Spleen (tissue), 11 donors: ENCODE results near the gene RAP1GAP. TPM values are rescaled to one million over a fixed set of nuclear protein-coding genes. Genes with fewer than 3 reads are reported as not detected.

Experiments
- DNase-seq: peaks from one replicate; pipeline ENCODE4 v3.0.0-alpha.2; 2020
- H3K27ac ChIP-seq, 8 donors: fragments of 200-600 bp; sonication (generic) in 7 of 8; 1 replicate in 4 of 8; 2 replicates in 4 of 8; pipeline versions ENCODE4 v1.5.0 to v1.8.0; 2016 to 2021; ENCODE audit warnings: inconsistent platforms in 4 of 8, mild to moderate bottlenecking in 4 of 8, moderate library complexity in 1 of 8
- H3K27me3 ChIP-seq, 7 donors: fragments of 200-600 bp; sonication (generic) in 6 of 7; replicated peaks in 1 of 7; 1 replicate in 4 of 7; 2 replicates in 3 of 7; pipeline versions ENCODE4 v1.5.0 to v1.8.0; 2016 to 2021; ENCODE audit warnings: inconsistent platforms in 3 of 7, mild to moderate bottlenecking in 1 of 7
- H3K36me3 ChIP-seq, 6 donors: fragments of 200-600 bp; sonication (generic) in 5 of 6; 1 replicate in 4 of 6; 2 replicates in 2 of 6; pipeline versions ENCODE4 v1.5.0 to v1.8.0; 2016 to 2021; ENCODE audit warnings: inconsistent platforms in 2 of 6
- H3K4me1 ChIP-seq, 6 donors: fragments of 200-600 bp; sonication (generic) in 5 of 6; 1 replicate in 3 of 6; 2 replicates in 3 of 6; pipeline versions ENCODE4 v1.5.0 to v1.8.0; 2016 to 2021; ENCODE audit warnings: inconsistent platforms in 3 of 6
- H3K4me3 ChIP-seq, 8 donors: fragments of 200-600 bp; sonication (generic) in 7 of 8; 1 replicate in 4 of 8; 2 replicates in 4 of 8; pipeline versions ENCODE4 v1.5.0 to v1.8.0; 2016 to 2021; ENCODE audit warnings: inconsistent platforms in 4 of 8, mild to moderate bottlenecking in 4 of 8, moderate library complexity in 2 of 8
- H3K9me3 ChIP-seq, 8 donors: fragments of 200-600 bp; sonication (generic) in 7 of 8; 1 replicate in 4 of 8; 2 replicates in 4 of 8; pipeline versions ENCODE4 v1.5.0 to v1.8.0; 2016 to 2021; ENCODE audit warnings: inconsistent platforms in 4 of 8
- POLR2A ChIP-seq, 3 donors: fragments of 450-650 bp; IDR thresholded peaks; one replicate each; pipeline ENCODE4 v1.5.1; 2017; ENCODE audit warnings: antibody characterized with exemption in 3 of 3, mild to moderate bottlenecking in 1 of 3
- POLR2AphosphoS5 ChIP-seq, 3 donors: sonication (generic); formaldehyde crosslinking; IDR thresholded peaks; one replicate each; pipeline ENCODE4 v1.5.1; 2017; ENCODE audit warnings: antibody characterized with exemption in 3 of 3
- WGBS, 5 donors: extraction: QIAGEN DNeasy Blood & Tissue Kit in 3 of 5; methylation state at CpG; one replicate each; pipeline versions ENCODE4 v1.1.5 to v1.1.7; 2013 to 2018; 5-methylcytosine and 5-hydroxymethylcytosine counted together
- intact Hi-C: fragments of 100-400 bp; cut with DNase I; formaldehyde crosslinking; loops from one replicate; pipeline ENCODE4 v1.15.0; 2023; ENCODE audit warnings: low total_unique reads
- polyA plus RNA-seq, 3 donors: library from polyadenylated mRNA; stranded (reverse); fragments of 200-250 nt; gene quantifications; one replicate each; pipeline ENCODE4 v1.2.1, GENCODE V29; 2013
- total RNA-seq, 7 donors: library from RNA; depleted of rRNA in 3 of 7; stranded (reverse); fragments of >200 nt in 3 of 7; fragmentation: NEBNext Ultra II Directional in 4 of 7; extraction: Animal tissue kit (Norgen Biotek cat#: 25700) in 4 of 7; gene quantifications; one replicate each; pipeline versions ENCODE4 v1.1.0 to v1.2.1, GENCODE V29; 2016 to 2021
- TF ChIP-seq, protein P1 (sequence below), 11 experiments: fragments of 200-600 bp in 7 of 11; fragments of 450-650 bp in 4 of 11; sonication (generic) in 4 of 11; IDR thresholded peaks in 8 of 11; conservative IDR thresholded peaks in 3 of 11; 1 replicate in 7 of 11; 2 replicates in 4 of 11; pipeline versions ENCODE4 v1.4.0 to v1.8.0; 2016 to 2021; ENCODE audit warnings: antibody characterized with exemption in 11 of 11, inconsistent platforms in 4 of 11, mild to moderate bottlenecking in 1 of 11
- donor health status: healthy with polysubstance abuse.
- donor health status: DM: no; HTN: no; CAD: no; lungs with moderate emphysema.
- donor health status: DM: no; HTN: no; CAD: no.
- donor health status: Bipolar disorder and iron deficiency.
- donor health status: healthy.
- donor health status: DM: no; HTN: no; CAD: no.
- donor health status: DM: yes; HTN: yes; CAD: no.

The RAP1GAP gene
- total and polyA plus RNA-seq, 10 donors, result 0.30 to 12.1 (median 0.86) TPM

GRCh38 chr1:21693732-21694131 is 24.6 kb upstream of the RAP1GAP start:
- no peaks in the 10 kb centered on the region for H3K9me3 ChIP-seq
- H3K27me3 ChIP-seq, result no peaks in the 10 kb centered on the region
- intact Hi-C loops, result no loop called here
- H3K27ac ChIP-seq, result no peak overlapping the region
- no peak for DNase-seq
- no peak overlapping the region for H3K4me3 ChIP-seq
- TF ChIP-seq POLR2AphosphoS5 (IDR thresholded peaks at IDR 0.05) (no peak), POLR2A (IDR thresholded peaks at IDR 0.05) (no peak)
- TF ChIP-seq, protein P1, sequence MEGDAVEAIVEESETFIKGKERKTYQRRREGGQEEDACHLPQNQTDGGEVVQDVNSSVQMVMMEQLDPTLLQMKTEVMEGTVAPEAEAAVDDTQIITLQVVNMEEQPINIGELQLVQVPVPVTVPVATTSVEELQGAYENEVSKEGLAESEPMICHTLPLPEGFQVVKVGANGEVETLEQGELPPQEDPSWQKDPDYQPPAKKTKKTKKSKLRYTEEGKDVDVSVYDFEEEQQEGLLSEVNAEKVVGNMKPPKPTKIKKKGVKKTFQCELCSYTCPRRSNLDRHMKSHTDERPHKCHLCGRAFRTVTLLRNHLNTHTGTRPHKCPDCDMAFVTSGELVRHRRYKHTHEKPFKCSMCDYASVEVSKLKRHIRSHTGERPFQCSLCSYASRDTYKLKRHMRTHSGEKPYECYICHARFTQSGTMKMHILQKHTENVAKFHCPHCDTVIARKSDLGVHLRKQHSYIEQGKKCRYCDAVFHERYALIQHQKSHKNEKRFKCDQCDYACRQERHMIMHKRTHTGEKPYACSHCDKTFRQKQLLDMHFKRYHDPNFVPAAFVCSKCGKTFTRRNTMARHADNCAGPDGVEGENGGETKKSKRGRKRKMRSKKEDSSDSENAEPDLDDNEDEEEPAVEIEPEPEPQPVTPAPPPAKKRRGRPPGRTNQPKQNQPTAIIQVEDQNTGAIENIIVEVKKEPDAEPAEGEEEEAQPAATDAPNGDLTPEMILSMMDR (IDR thresholded peaks at IDR 0.05 in 8 of 11, conservative IDR thresholded peaks at IDR 0.05 in 3 of 11), result no peak
- no peaks in the 10 kb centered on the region for H3K4me1 ChIP-seq
- peaks cover 8 to 100% (median 77%) of the 10 kb centered on the region in 6 donors for H3K36me3 ChIP-seq

DNA sequence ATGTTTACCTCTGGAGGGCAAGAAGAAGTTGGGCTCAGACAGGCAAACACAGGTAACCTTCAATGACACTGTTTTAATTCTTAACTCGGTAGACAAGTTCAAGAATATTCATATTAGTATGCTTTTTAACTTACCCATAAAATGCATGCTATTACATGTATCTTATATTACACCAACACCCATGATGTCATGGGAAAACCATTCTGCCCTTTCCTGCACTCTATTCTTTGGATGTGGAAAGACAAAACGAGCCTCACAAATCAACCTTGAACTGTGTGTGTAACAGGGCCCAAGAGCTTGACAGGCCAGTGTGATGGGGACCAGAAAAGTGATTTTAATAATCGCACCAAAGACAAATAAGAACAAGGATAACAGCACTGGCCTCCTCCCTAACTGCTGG is 22.6 kb upstream of the RAP1GAP start:
- 81 to 90% (median 88%) methylated on average over 3 of the region's 3 CpGs for WGBS, 5 donors
- no peak overlapping the region for H3K27ac ChIP-seq
- no peak for DNase-seq
- H3K4me3 ChIP-seq, result no peak overlapping the region
- no peaks in the 10 kb centered on the region for H3K9me3 ChIP-seq
- intact Hi-C loops, result no loop called here
- H3K4me1 ChIP-seq, result no peaks in the 10 kb centered on the region
- no peaks in the 10 kb centered on the region for H3K27me3 ChIP-seq
- peaks cover 8 to 100% (median 85%) of the 10 kb centered on the region in 6 donors for H3K36me3 ChIP-seq
- no peak for TF ChIP-seq POLR2A (IDR thresholded peaks at IDR 0.05)
- no peak for TF ChIP-seq POLR2AphosphoS5 (IDR thresholded peaks at IDR 0.05)
- TF ChIP-seq, protein P1 (IDR thresholded peaks at IDR 0.05 in 8 of 11, conservative IDR thresholded peaks at IDR 0.05 in 3 of 11), result no peak

GRCh38 chr1:21689661-21690372 is 20.7 kb upstream of the RAP1GAP start:
- peaks cover 8 to 100% (median 87%) of the 10 kb centered on the region in 6 donors for H3K36me3 ChIP-seq
- no peaks in the 10 kb centered on the region for H3K4me1 ChIP-seq
- no peak for DNase-seq
- H3K4me3 ChIP-seq, result no peak overlapping the region
- WGBS, 5 donors, result 93 to 97% (median 94%) methylated on average over 6 of the region's 6 CpGs
- intact Hi-C loops, result no loop called here
- TF ChIP-seq POLR2A (IDR thresholded peaks at IDR 0.05) (no peak), POLR2AphosphoS5 (IDR thresholded peaks at IDR 0.05) (no peak)
- TF ChIP-seq, protein P1 (IDR thresholded peaks at IDR 0.05 in 8 of 11, conservative IDR thresholded peaks at IDR 0.05 in 3 of 11), result no peak
- H3K9me3 ChIP-seq, result no peaks in the 10 kb centered on the region
- no peaks in the 10 kb centered on the region for H3K27me3 ChIP-seq
- no peak overlapping the region for H3K27ac ChIP-seq

GRCh38 chr1:21687081-21687529 is 17.9 kb upstream of the RAP1GAP start:
- Histone ChIP-seq H3K27me3 (no peaks in the 10 kb centered on the region), H3K4me3 (no peak overlapping the region), H3K36me3 (peaks cover 8 to 100% (median 71%) of the 10 kb centered on the region in 6 donors), H3K4me1 (no peaks in the 10 kb centered on the region), H3K27ac (no peak overlapping the region), H3K9me3 (no peaks in the 10 kb centered on the region)
- DNase-seq, result no peak
- TF ChIP-seq POLR2AphosphoS5 (IDR thresholded peaks at IDR 0.05) (no peak), POLR2A (IDR thresholded peaks at IDR 0.05) (no peak)
- WGBS, 5 donors, result 95 to 98% (median 96%) methylated on average over 2 of the region's 2 CpGs
- intact Hi-C loops, result no loop called here
